HG02973 (cell line): ENCODE data around the gene FHOD3.

Source experiments
- ATAC-seq: cut with Tn5 transposase; IDR thresholded peaks from one replicate; pipeline ENCODE4 v1.9.1; 2021; ENCODE audit warnings: moderate library complexity; ENCODE audit not compliant: unreplicated experiment

The FHOD3 gene

GRCh38 chr18:36610661-36611060 lies 313.1 kb downstream of the FHOD3 start:
- ATAC-seq = no peak

GRCh38 chr18:36613069-36613468 lies 315.6 kb downstream of the FHOD3 start:
- ATAC-seq = no peak

GRCh38 chr18:36613810-36614209 lies 316.3 kb downstream of the FHOD3 start:
- ATAC-seq = no peak

- no peak for ATAC-seq
Observed at GRCh38 chr18:36620788-36621187, 323.3 kb downstream of the FHOD3 start.

- no peak for ATAC-seq
Observed at GRCh38 chr18:36622610-36623009, 325.1 kb downstream of the FHOD3 start.

- no peak for ATAC-seq
Observed at GRCh38 chr18:36623091-36623490, 325.6 kb downstream of the FHOD3 start.

GRCh38 chr18:36623681-36624190 lies 326.2 kb downstream of the FHOD3 start:
- no peak for ATAC-seq

GRCh38 chr18:36624451-36625167 lies 327.1 kb downstream of the FHOD3 start:
- ATAC-seq = no peak

GRCh38 chr18:36625386-36625785 lies 327.9 kb downstream of the FHOD3 start:
- no peak for ATAC-seq

- no peak for ATAC-seq
Observed at GRCh38 chr18:36627637-36628036, 330.1 kb downstream of the FHOD3 start.

GRCh38 chr18:36628435-36629137 lies 331.1 kb downstream of the FHOD3 start:
- no peak for ATAC-seq

- no peak for ATAC-seq
Observed at GRCh38 chr18:36629138-36629530, 331.6 kb downstream of the FHOD3 start.

GRCh38 chr18:36629836-36630235 lies 332.3 kb downstream of the FHOD3 start:
- no peak for ATAC-seq

GRCh38 chr18:36630917-36631316 lies 333.4 kb downstream of the FHOD3 start:
- no peak for ATAC-seq

- ATAC-seq = peak; percentile 31
Observed at GRCh38 chr18:36633961-36634412, 336.5 kb downstream of the FHOD3 start.

GRCh38 chr18:36634573-36635216 lies 337.2 kb downstream of the FHOD3 start:
- ATAC-seq = no peak

- ATAC-seq = no peak
Observed at GRCh38 chr18:36635414-36636096, 338.0 kb downstream of the FHOD3 start.

- peak; percentile 25 for ATAC-seq
Observed at GRCh38 chr18:36636237-36636817, 338.8 kb downstream of the FHOD3 start.

GRCh38 chr18:36638224-36638623 lies 340.7 kb downstream of the FHOD3 start:
- peak; percentile 91 for ATAC-seq

GRCh38 chr18:36640021-36640952 lies 342.8 kb downstream of the FHOD3 start:
- no peak for ATAC-seq
